ENCODE measurements around the gene TMUB1. TPM values are rescaled to one million over a fixed set of nuclear protein-coding genes. Genes with fewer than 3 reads are reported as not detected.
A peak's percentile ranks its signal among the peaks of the same experiment; 100 is the strongest.

Gene TMUB1
- total RNA-seq, 1 experiment from 2014 or later: 45.4 TPM

DNA sequence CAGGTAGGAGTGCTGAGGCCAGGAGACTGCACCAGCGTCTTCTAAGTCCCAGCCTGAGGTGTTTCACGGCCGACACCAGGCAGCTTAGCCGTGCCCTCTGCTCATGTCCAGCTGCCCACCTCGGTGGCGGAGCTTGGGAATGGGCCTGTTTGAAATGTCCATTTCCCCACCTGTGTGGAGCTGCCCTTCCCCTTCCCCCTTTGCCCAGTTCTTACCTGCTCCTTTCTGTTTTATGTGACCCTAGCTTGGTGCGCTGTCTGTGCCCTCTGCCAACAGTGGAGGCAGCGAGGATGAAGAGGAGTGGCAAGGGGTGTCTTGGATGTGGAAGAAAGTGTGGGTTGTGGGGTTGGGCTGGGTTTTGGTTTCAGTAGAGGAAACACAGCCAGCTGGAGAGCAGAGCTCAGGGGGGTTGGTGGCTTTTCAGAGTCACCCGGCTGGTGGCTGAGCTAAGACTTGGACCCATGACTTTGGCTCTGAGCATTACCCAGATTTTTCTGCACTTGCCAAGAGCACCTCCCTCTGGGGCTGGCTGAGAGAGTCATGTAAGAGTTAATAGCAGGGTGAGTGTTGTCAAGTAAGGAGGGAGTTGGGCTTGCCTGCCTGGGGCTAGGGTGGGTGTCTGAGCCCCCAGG is 46.8 kb upstream of the TMUB1 start:
- Histone ChIP-seq H4K91ac (ENCODE audit: insufficient read length, low read depth, low read length) (no peak overlapping the region), H2AK5ac (ENCODE audit: insufficient read length, low read length) (no peak overlapping the region), H3K18ac (ENCODE audit: insufficient read length, low read depth, low read length) (no peak overlapping the region), H3K4ac (ENCODE audit: low read depth, low read length) (no peak overlapping the region), H3K27me3 (ENCODE audit: insufficient read depth, low read length) (no peaks in the 10 kb centered on the region), H2BK120ac (ENCODE audit: low read depth, low read length, poor library complexity, severe bottlenecking) (no peak overlapping the region), H3K23me2 (ENCODE audit: insufficient read length, low read depth, low read length, poor library complexity, severe bottlenecking) (peaks cover 10% of the 10 kb centered on the region), H3K9ac (ENCODE audit: extremely low read depth, insufficient read length, low read length) (no peak overlapping the region), H3K14ac (ENCODE audit: insufficient read depth, low read length) (no peak overlapping the region), H3K23ac (ENCODE audit: insufficient read length, low read depth, low read length) (no peak overlapping the region), H4K8ac (replicated peaks; ENCODE audit: insufficient read length, low read depth, low read length) (no peak overlapping the region), H2BK20ac (ENCODE audit: low read depth, low read length, poor library complexity, severe bottlenecking) (no peak overlapping the region), H4K5ac (ENCODE audit: insufficient read length, low read depth, low read length) (no peak overlapping the region), H3K56ac (ENCODE audit: insufficient read length, low read depth, low read length) (no peak overlapping the region), H2BK15ac (ENCODE audit: low read depth, low read length) (no peak overlapping the region), H3K9me3 (ENCODE audit: control insufficient read depth, low read depth, low read length) (no peaks in the 10 kb centered on the region), H3K27ac (ENCODE audit: insufficient read length, low read depth, low read length) (no peak overlapping the region), H3K79me1 (ENCODE audit: insufficient read depth, low read depth, low read length, poor library complexity, severe bottlenecking) (no peaks in the 10 kb centered on the region), H2AFZ (ENCODE audit: low read length) (no peak overlapping the region), H3K4me1 (ENCODE audit: insufficient read depth, low read length) (peaks cover 2% of the 10 kb centered on the region; the same call in 1 of the 2 replicates), H3T11ph (ENCODE audit: low read length) (no peak overlapping the region), H4K20me1 (ENCODE audit: control insufficient read depth, insufficient read depth, insufficient read length) (no peaks in the 10 kb centered on the region), H3K79me2 (ENCODE audit: insufficient read depth, low read length) (no peaks in the 10 kb centered on the region), H2BK12ac (ENCODE audit: insufficient read length, low read depth, low read length) (no peak overlapping the region), H3K4me2 (ENCODE audit: insufficient read depth, insufficient read length, low read length) (no peak overlapping the region), H2BK5ac (ENCODE audit: insufficient read length, low read length) (no peak overlapping the region)
- TF ChIP-seq, protein P1, sequence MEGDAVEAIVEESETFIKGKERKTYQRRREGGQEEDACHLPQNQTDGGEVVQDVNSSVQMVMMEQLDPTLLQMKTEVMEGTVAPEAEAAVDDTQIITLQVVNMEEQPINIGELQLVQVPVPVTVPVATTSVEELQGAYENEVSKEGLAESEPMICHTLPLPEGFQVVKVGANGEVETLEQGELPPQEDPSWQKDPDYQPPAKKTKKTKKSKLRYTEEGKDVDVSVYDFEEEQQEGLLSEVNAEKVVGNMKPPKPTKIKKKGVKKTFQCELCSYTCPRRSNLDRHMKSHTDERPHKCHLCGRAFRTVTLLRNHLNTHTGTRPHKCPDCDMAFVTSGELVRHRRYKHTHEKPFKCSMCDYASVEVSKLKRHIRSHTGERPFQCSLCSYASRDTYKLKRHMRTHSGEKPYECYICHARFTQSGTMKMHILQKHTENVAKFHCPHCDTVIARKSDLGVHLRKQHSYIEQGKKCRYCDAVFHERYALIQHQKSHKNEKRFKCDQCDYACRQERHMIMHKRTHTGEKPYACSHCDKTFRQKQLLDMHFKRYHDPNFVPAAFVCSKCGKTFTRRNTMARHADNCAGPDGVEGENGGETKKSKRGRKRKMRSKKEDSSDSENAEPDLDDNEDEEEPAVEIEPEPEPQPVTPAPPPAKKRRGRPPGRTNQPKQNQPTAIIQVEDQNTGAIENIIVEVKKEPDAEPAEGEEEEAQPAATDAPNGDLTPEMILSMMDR (conservative IDR thresholded peaks at IDR 0.05): no peak
- no peak for DNase-seq
- H3K27ac Mint-ChIP-seq: peak overlapping the region in 1 of 3 experiments; percentile 74; a peak in 1 of 7 replicates
- peaks cover 23 to 52% (median 27%) of the 10 kb centered on the region in 3 experiments for H3K36me3 Mint-ChIP-seq (ENCODE audit: insufficient read depth in 1 of 3, low read depth in 3 of 3)
- no peak overlapping the region for H3K4me3 Mint-ChIP-seq
- H3K27me3 Mint-ChIP-seq (ENCODE audit: low read depth): peaks cover 10% of the 10 kb centered on the region
- H3K9me3 Mint-ChIP-seq: no peaks in the 10 kb centered on the region; a peak in 1 of 5 replicates
- H3K4me1 Mint-ChIP-seq: peaks cover 5 to 12% of the 10 kb centered on the region in 2 experiments
- WGBS (ENCODE audit: extremely low coverage, insufficient read length, low lambda C conversion rate): no CpG with 5 or more reads among the region's 9 CpGs

All from H9 (cell line).